Measurements from ENCODE around the gene GARIN5A. TPM values are rescaled to one million over a fixed set of nuclear protein-coding genes. Genes with fewer than 3 reads are reported as not detected.

The GARIN5A gene
- total and polyA plus RNA-seq, 3 donors from 2014 or later, result 60.0 to 126 (median 120) TPM

DNA sequence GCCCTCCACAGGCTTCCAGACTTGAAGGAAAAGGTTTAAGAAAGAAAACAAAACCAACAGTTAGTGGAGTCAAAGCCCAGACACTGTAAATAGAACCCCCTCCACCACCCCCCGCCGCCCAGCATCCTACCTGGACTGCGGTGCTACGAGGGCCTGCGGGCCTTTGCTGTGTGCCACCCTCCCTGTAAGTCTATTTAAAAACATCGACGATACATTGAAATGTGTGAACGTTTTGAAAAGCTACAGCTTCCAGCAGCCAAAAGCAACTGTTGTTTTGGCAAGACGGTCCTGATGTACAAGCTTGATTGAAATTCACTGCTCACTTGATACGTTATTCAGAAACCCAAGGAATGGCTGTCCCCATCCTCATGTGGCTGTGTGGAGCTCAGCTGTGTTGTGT is 6.3 kb upstream of the GARIN5A start:
- H3K4me1 ChIP-seq, result no peaks in the 10 kb centered on the region
- H3K9me3 ChIP-seq, result no peaks in the 10 kb centered on the region
- no peak for DNase-seq
- H3K36me3 ChIP-seq (ENCODE audit: low read depth, missing control alignments), result no peaks in the 10 kb centered on the region
- H3K27ac ChIP-seq, result no peak overlapping the region
- TF ChIP-seq, protein P1, sequence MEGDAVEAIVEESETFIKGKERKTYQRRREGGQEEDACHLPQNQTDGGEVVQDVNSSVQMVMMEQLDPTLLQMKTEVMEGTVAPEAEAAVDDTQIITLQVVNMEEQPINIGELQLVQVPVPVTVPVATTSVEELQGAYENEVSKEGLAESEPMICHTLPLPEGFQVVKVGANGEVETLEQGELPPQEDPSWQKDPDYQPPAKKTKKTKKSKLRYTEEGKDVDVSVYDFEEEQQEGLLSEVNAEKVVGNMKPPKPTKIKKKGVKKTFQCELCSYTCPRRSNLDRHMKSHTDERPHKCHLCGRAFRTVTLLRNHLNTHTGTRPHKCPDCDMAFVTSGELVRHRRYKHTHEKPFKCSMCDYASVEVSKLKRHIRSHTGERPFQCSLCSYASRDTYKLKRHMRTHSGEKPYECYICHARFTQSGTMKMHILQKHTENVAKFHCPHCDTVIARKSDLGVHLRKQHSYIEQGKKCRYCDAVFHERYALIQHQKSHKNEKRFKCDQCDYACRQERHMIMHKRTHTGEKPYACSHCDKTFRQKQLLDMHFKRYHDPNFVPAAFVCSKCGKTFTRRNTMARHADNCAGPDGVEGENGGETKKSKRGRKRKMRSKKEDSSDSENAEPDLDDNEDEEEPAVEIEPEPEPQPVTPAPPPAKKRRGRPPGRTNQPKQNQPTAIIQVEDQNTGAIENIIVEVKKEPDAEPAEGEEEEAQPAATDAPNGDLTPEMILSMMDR (IDR thresholded peaks at IDR 0.05), result no peak
- TF ChIP-seq POLR2A (IDR thresholded peaks at IDR 0.05), result no peak
- no peak overlapping the region for H3K4me3 ChIP-seq
- H3K27me3 ChIP-seq, result no peaks in the 10 kb centered on the region
- 80 to 87% methylated on average over 10 of the region's 10 CpGs for WGBS, 2 donors
- intact Hi-C loops (cut with DNase I; ENCODE audit: low total_unique reads), result no loop called here

DNA sequence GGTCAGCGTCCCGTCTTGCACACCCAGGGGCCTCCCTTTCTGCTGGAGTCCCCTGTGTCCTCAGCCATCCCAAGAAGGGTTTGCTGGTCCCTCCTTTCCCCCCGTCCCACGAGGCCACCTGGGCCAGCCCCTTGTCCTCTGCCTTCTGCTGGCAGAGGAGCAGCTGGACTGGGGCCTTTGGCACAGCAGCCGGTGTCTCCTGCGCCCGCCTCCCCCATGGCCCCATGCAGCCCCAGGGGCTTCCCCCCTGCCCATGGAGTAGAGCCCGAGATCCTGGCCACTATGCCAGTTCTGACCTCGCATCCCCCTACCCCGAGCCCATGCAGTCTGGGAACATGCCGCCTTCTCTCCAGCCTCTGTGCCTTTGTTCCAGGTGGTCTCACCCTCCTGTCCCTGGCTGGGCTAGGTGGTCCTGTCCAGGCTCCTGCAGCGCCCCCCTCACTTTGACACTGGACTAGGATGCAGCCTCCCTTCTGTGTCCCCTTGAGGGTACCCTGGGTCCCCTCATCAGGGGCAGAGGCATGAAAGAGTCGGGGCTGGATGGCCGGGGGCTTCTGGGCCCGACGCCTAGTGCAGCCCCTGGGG is 5.7 kb upstream of the GARIN5A start:
- 75 to 77% methylated on average over 11 to 16 of the region's 16 CpGs for WGBS, 2 donors
- Histone ChIP-seq H3K27ac (no peak overlapping the region), H3K4me3 (no peak overlapping the region), H3K4me1 (peaks cover 5% of the 10 kb centered on the region), H3K27me3 (no peaks in the 10 kb centered on the region), H3K36me3 (ENCODE audit: low read depth, missing control alignments) (no peaks in the 10 kb centered on the region), H3K9me3 (no peaks in the 10 kb centered on the region)
- no peak for DNase-seq
- intact Hi-C loops (cut with DNase I; ENCODE audit: low total_unique reads), result no loop called here
- TF ChIP-seq, protein P1 (IDR thresholded peaks at IDR 0.05), result no peak
- TF ChIP-seq POLR2A (IDR thresholded peaks at IDR 0.05), result no peak

DNA sequence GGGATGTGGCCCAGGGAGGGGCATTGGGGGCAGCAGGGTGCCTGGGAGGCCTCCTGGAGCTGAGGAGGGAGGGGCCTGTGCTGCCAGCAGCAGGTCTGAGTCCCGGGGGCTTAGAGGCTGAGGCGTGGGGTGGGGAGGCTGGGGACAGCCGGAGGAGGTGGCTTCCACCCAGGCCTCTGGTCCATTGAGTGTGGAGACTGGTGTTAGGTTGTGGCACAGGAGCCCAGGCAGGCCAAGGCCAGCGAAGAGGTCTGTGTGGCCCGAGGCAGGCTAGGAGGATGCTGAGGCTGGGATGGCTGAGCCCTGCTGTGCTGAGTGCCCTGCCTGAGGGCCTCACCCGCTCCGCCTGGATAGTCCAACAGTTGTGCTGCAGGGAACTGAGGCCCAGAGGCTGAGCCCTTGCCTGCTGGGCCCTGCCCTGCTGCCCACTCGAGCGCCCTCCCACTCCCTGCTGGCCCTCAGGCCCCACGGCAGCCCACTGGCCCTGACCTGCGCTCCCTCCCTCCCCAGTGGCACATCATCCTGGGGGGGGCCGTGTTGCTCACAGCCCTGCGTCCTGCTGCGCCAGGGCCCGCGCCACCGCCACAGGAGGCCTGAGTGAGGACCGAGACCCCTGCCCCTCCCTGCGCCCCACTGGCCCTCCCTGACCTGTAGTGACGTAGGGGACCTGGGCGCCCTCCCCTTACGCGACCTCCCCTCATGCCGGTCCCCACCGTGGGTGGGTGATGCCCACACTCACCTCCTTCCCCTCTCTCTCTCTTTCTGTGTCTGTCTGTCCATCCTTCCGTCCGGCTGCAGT is 4.9 kb upstream of the GARIN5A start:
- intact Hi-C loops (cut with DNase I; ENCODE audit: low total_unique reads), result no loop called here
- no peaks in the 10 kb centered on the region for H3K36me3 ChIP-seq (ENCODE audit: low read depth, missing control alignments)
- WGBS, 2 donors, result 86 to 91% methylated on average over 22 to 27 of the region's 27 CpGs
- H3K27me3 ChIP-seq, result no peaks in the 10 kb centered on the region
- no peak for TF ChIP-seq POLR2A (IDR thresholded peaks at IDR 0.05)
- TF ChIP-seq, protein P1 (IDR thresholded peaks at IDR 0.05), result no peak
- DNase-seq, result no peak
- H3K9me3 ChIP-seq, result no peaks in the 10 kb centered on the region
- H3K4me3 ChIP-seq, result no peak overlapping the region
- peaks cover 9% of the 10 kb centered on the region for H3K4me1 ChIP-seq
- H3K27ac ChIP-seq, result no peak overlapping the region

DNA sequence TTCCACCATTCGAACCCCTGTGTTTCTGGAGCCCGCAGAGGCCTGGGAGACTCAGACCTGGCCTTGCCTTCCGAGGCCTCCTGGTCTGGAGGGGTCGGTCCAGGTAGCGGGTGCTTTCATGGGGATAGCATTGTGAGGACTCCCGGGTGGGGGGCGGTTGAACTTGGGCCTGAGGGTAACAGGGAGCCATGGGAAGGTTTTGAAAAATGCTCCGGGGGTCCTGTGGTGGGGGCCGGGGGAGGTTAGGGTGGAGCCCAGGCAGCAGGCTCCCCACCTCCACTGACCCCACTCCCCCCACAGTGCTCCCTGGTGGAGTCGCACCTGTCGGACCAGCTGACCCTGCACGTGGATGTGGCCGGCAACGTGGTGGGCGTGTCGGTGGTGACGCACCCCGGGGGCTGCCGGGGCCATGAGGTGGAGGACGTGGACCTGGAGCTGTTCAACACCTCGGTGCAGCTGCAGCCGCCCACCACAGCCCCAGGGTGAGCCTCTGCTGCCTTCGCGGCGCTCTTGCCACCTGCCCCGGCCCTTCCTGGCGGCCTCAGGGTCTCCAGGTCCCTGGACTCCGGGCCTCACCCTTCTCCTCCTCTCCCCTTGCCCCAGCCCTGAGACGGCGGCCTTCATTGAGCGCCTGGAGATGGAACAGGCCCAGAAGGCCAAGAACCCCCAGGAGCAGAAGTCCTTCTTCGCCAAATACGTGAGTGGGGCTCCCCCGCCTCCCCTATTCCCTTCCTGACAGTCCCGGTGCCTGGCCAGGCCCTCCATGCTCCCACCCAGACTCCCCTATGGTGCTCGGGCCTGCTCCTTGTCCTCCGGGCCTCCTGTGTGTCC is 3.8 kb upstream of the GARIN5A start:
- no peak for TF ChIP-seq POLR2A (IDR thresholded peaks at IDR 0.05)
- TF ChIP-seq, protein P1 (IDR thresholded peaks at IDR 0.05), result no peak
- WGBS, 2 donors, result 87 to 88% methylated on average over 20 to 36 of the region's 37 CpGs
- Histone ChIP-seq H3K27ac (no peak overlapping the region), H3K36me3 (ENCODE audit: low read depth, missing control alignments) (no peaks in the 10 kb centered on the region), H3K9me3 (no peaks in the 10 kb centered on the region), H3K4me1 (peaks cover 9% of the 10 kb centered on the region), H3K4me3 (no peak overlapping the region), H3K27me3 (no peaks in the 10 kb centered on the region)
- intact Hi-C loops (cut with DNase I; ENCODE audit: low total_unique reads), result no loop called here
- DNase-seq, result no peak

Data from testis (tissue), 3 donors.